GM06990 (cell line): ENCODE measurements around the gene ASB10.

Experiments
- DNase-seq: peaks from one replicate; pipeline ENCODE4 v3.0.0-alpha.2; 2011; ENCODE audit not compliant: insufficient read length; ENCODE audit errors: extremely low read depth
- H3K27me3 ChIP-seq: replicated peaks from 2 replicates; pipeline ENCODE4 v1.6.0; 2011; ENCODE audit warnings: low read length; ENCODE audit not compliant: control insufficient read depth, insufficient read depth
- H3K36me3 ChIP-seq: 2 replicates; pipeline ENCODE4 v1.5.1; 2011; ENCODE audit warnings: low read length; ENCODE audit not compliant: control insufficient read depth, insufficient read depth
- H3K4me3 ChIP-seq: replicated peaks from 2 replicates; pipeline ENCODE4 v1.5.1; 2011; ENCODE audit warnings: low read depth, mild to moderate bottlenecking, control low read depth, low read length
- CTCF ChIP-seq: IDR thresholded peaks from 2 replicates; pipeline ENCODE4 v1.5.1; 2011; ENCODE audit warnings: low read length, control low read depth, mild to moderate bottlenecking, inconsistent platforms; ENCODE audit not compliant: insufficient read depth, poor library complexity, severe bottlenecking

ASB10 gene

GRCh38 chr7:151186640-151187408 lies at the start of gene ASB10:
Gene ASB10 (minus strand): TSS chr7:151187250. CDS start chr7:151187130, 120 bp downstream.
- DNase-seq = no peak
- Histone ChIP-seq H3K27me3 (peaks cover 1% of the 10 kb centered on the region), H3K4me3 (no peak within 1 kb of the TSS), H3K36me3 (no peaks in the 10 kb centered on the region)
- TF ChIP-seq CTCF = no peak

GRCh38 chr7:151236406-151236805 lies 49.4 kb upstream of the ASB10 start:
- Histone ChIP-seq H3K36me3 (peaks cover 26% of the 10 kb centered on the region), H3K27me3 (no peaks in the 10 kb centered on the region), H3K4me3 (no peak overlapping the region)
- DNase-seq = no peak
- TF ChIP-seq CTCF = no peak

- Histone ChIP-seq H3K27me3 (no peaks in the 10 kb centered on the region), H3K36me3 (peaks cover 26% of the 10 kb centered on the region), H3K4me3 (no peak overlapping the region)
- no peak for DNase-seq
- no peak for TF ChIP-seq CTCF
Measured at GRCh38 chr7:151235091-151235787, 48.2 kb upstream of the ASB10 start.

- Histone ChIP-seq H3K27me3 (no peaks in the 10 kb centered on the region), H3K4me3 (peak overlapping the region; percentile 99), H3K36me3 (peaks cover 21% of the 10 kb centered on the region)
- DNase-seq = no peak
- TF ChIP-seq CTCF = no peak
Measured at GRCh38 chr7:151233804-151234203, 46.8 kb upstream of the ASB10 start.

- DNase-seq = peak; percentile 52
- peak overlapping the region; percentile 99 for H3K4me3 ChIP-seq
- TF ChIP-seq CTCF = no peak
- peaks cover 21% of the 10 kb centered on the region for H3K36me3 ChIP-seq
- no peaks in the 10 kb centered on the region for H3K27me3 ChIP-seq
Measured at GRCh38 chr7:151232917-151233701, 46.1 kb upstream of the ASB10 start.
